CD8-positive, alpha-beta memory T cell (primary cell): ENCODE data around the gene INO80. TPM values are rescaled to one million over a fixed set of nuclear protein-coding genes. Genes with fewer than 3 reads are reported as not detected.
A peak's percentile ranks its signal among the peaks of the same experiment; 100 is the strongest.

Source experiments
- CTCF ChIA-PET: fragments of 350-600 bp; sonication (Branson Sonifier 250); formaldehyde crosslinking; loops from one replicate; lab custom pipeline; 2021; ENCODE audit warnings: antibody characterized with exemption; lab: Charles Lee
- POLR2A ChIA-PET: fragments of 350-600 bp; sonication (Branson Sonifier 250); formaldehyde crosslinking; loops from one replicate; lab custom pipeline; 2021; ENCODE audit warnings: antibody characterized with exemption; lab: Charles Lee
- DNase-seq, 5 donors: peaks; one replicate each; pipeline versions ENCODE4 v3.0.0 to v3.0.0-alpha.2; 2020 to 2022; ENCODE audit warnings: mixed read lengths in 1 of 5
- H3K27ac ChIP-seq: one replicate; pipeline ENCODE4 v1.7.0; 2013; ENCODE audit warnings: low read depth, mild to moderate bottlenecking, low read length, moderate library complexity
- H3K27me3 ChIP-seq: 2 replicates; pipeline ENCODE4 v1.7.0; 2013; ENCODE audit warnings: low read length, mild to moderate bottlenecking; ENCODE audit not compliant: insufficient read depth, poor library complexity, severe bottlenecking
- H3K36me3 ChIP-seq: 2 replicates; pipeline ENCODE4 v1.7.0; 2013; ENCODE audit warnings: mild to moderate bottlenecking, low read length, moderate library complexity; ENCODE audit not compliant: insufficient read depth
- H3K4me1 ChIP-seq: 2 replicates; pipeline ENCODE4 v1.7.0; 2013; ENCODE audit warnings: mild to moderate bottlenecking, low read length, moderate library complexity; ENCODE audit not compliant: insufficient read depth
- H3K4me3 ChIP-seq: 2 replicates; pipeline ENCODE4 v1.7.0; 2013; ENCODE audit warnings: mild to moderate bottlenecking, low read length
- H3K9me3 ChIP-seq: 2 replicates; pipeline ENCODE4 v1.7.0; 2013; ENCODE audit warnings: mild to moderate bottlenecking, low read length
- H3K27ac Mint-ChIP-seq, 8 donors: one replicate each; pipeline ENCODE4 v1.8.0; 2020 to 2021; ENCODE audit warnings: mixed read lengths in 8 of 8, mild to moderate bottlenecking in 6 of 8, inconsistent platforms in 3 of 8, moderate library complexity in 3 of 8
- H3K27me3 Mint-ChIP-seq, 2 donors: one replicate each; pipeline ENCODE4 v1.8.0; 2020 to 2021; ENCODE audit warnings: mixed read lengths in 2 of 2, mild to moderate bottlenecking in 1 of 2, moderate library complexity in 1 of 2
- H3K36me3 Mint-ChIP-seq, 3 donors: one replicate each; pipeline ENCODE4 v1.8.0; 2020 to 2021; ENCODE audit warnings: mixed read lengths in 3 of 3, inconsistent platforms in 1 of 3, mild to moderate bottlenecking in 1 of 3
- H3K4me1 Mint-ChIP-seq, 3 donors: one replicate each; pipeline ENCODE4 v1.8.0; 2020 to 2021; ENCODE audit warnings: mixed read lengths in 3 of 3, inconsistent platforms in 1 of 3, mild to moderate bottlenecking in 1 of 3
- H3K4me3 Mint-ChIP-seq, 7 donors: one replicate each; pipeline ENCODE4 v1.8.0; 2020 to 2021; ENCODE audit warnings: mixed read lengths in 7 of 7, mild to moderate bottlenecking in 6 of 7, moderate library complexity in 4 of 7, inconsistent platforms in 2 of 7
- H3K9me3 Mint-ChIP-seq, 5 donors: one replicate each; pipeline ENCODE4 v1.8.0; 2020 to 2022; ENCODE audit warnings: mixed read lengths in 5 of 5, mild to moderate bottlenecking in 3 of 5, moderate library complexity in 2 of 5, inconsistent platforms in 1 of 5
- polyA plus RNA-seq: library from polyadenylated mRNA; unstranded; fragments of 300-500 nt; fragmentation: Illumina TruSeq; gene quantifications from one replicate; pipeline ENCODE4 v1.2.3, GENCODE V29; 2021
- total RNA-seq, 2 experiments: library from RNA; stranded (reverse); gene quantifications; one replicate each; pipeline ENCODE4 v1.2.3, GENCODE V29; 2021

Gene INO80
- total and polyA plus RNA-seq, 3 experiments from 2014 or later = 7.2 to 29.2 (median 26.3) TPM

GRCh38 chr15:40959331-40960141 lies 156.5 kb downstream of the INO80 start:
- Mint-ChIP-seq H3K36me3 (no peaks in the 10 kb centered on the region), H3K4me1 (no peaks in the 10 kb centered on the region), H3K27me3 (peaks cover 6 to 21% of the 10 kb centered on the region in 2 donors), H3K9me3 (no peaks in the 10 kb centered on the region), H3K4me3 (no peak overlapping the region), H3K27ac (peak overlapping the region in 1 of 8 donors; percentile 91)
- Histone ChIP-seq H3K27ac (no peak overlapping the region), H3K4me3 (no peak overlapping the region), H3K9me3 (no peaks in the 10 kb centered on the region), H3K27me3 (no peaks in the 10 kb centered on the region), H3K4me1 (no peaks in the 10 kb centered on the region), H3K36me3 (no peaks in the 10 kb centered on the region)
- DNase-seq = no peak
- POLR2A ChIA-PET = no interaction called here
- CTCF ChIA-PET = no interaction called here

- Histone ChIP-seq H3K4me3 (no peak overlapping the region), H3K36me3 (no peaks in the 10 kb centered on the region), H3K27ac (no peak overlapping the region), H3K9me3 (no peaks in the 10 kb centered on the region), H3K4me1 (peaks cover 6% of the 10 kb centered on the region), H3K27me3 (no peaks in the 10 kb centered on the region)
- Mint-ChIP-seq H3K27ac (peak overlapping the region in 2 of 8 donors; percentile 42 to 48), H3K9me3 (no peaks in the 10 kb centered on the region), H3K27me3 (peaks cover 6 to 19% of the 10 kb centered on the region in 2 donors), H3K4me1 (peaks cover 4 to 7% (median 7%) of the 10 kb centered on the region in 3 donors), H3K36me3 (no peaks in the 10 kb centered on the region), H3K4me3 (no peak overlapping the region)
- DNase-seq = no peak
- POLR2A ChIA-PET = no interaction called here
- CTCF ChIA-PET = interaction anchor here (1.7 kb wide), 1 partner anchor 17 kb away, joined by 4 read pairs; no protein-coding TSS in a partner anchor
These were observed 157.4 kb downstream of the INO80 start for GRCh38 chr15:40958723-40959122.

- Mint-ChIP-seq H3K9me3 (no peaks in the 10 kb centered on the region), H3K36me3 (peaks cover 0 to 2% (median 0%) of the 10 kb centered on the region in 3 donors), H3K27ac (no peak overlapping the region), H3K4me3 (no peak overlapping the region), H3K4me1 (peaks cover 6 to 11% (median 11%) of the 10 kb centered on the region in 3 donors), H3K27me3 (peaks cover 7 to 17% of the 10 kb centered on the region in 2 donors)
- H3K4me1 ChIP-seq = peaks cover 8% of the 10 kb centered on the region
- ChIA-PET POLR2A (no interaction called here), CTCF (interaction anchor here (1.7 kb wide), 1 partner anchor 16 kb away, joined by 4 read pairs; no protein-coding TSS in a partner anchor)
- DNase-seq = no peak
- no peaks in the 10 kb centered on the region for H3K36me3 ChIP-seq
- no peaks in the 10 kb centered on the region for H3K27me3 ChIP-seq
- no peak overlapping the region for H3K4me3 ChIP-seq
- H3K9me3 ChIP-seq = no peaks in the 10 kb centered on the region
- no peak overlapping the region for H3K27ac ChIP-seq
These were observed 157.9 kb downstream of the INO80 start for GRCh38 chr15:40958146-40958545.

- Mint-ChIP-seq H3K36me3 (peaks cover 0 to 3% (median 0%) of the 10 kb centered on the region in 3 donors), H3K4me3 (no peak overlapping the region)
These were observed 158.5 kb downstream of the INO80 start for GRCh38 chr15:40957581-40958051.

GRCh38 chr15:40957041-40957555 lies 159.0 kb downstream of the INO80 start:
- H3K4me3 ChIP-seq = no peak overlapping the region
- Mint-ChIP-seq H3K27me3 (peaks cover 8 to 9% of the 10 kb centered on the region in 2 donors), H3K4me1 (peaks cover 11 to 17% (median 12%) of the 10 kb centered on the region in 3 donors), H3K36me3 (peaks cover 0 to 3% (median 0%) of the 10 kb centered on the region in 3 donors), H3K9me3 (no peaks in the 10 kb centered on the region), H3K4me3 (no peak overlapping the region), H3K27ac (no peak overlapping the region)
- CTCF ChIA-PET = interaction anchor here (1.7 kb wide), 1 partner anchor 15 kb away, joined by 4 read pairs; no protein-coding TSS in a partner anchor
- H3K9me3 ChIP-seq = no peaks in the 10 kb centered on the region
- POLR2A ChIA-PET = no interaction called here
- peaks cover 15% of the 10 kb centered on the region for H3K4me1 ChIP-seq
- H3K27me3 ChIP-seq = no peaks in the 10 kb centered on the region
- no peak for DNase-seq
- no peak overlapping the region for H3K27ac ChIP-seq
- no peaks in the 10 kb centered on the region for H3K36me3 ChIP-seq

More at GRCh38 chr15:40957581-40958051, 158.5 kb downstream of the INO80 start:
- no peak overlapping the region for H3K4me3 ChIP-seq
- H3K9me3 ChIP-seq = no peaks in the 10 kb centered on the region
- POLR2A ChIA-PET = no interaction called here
- DNase-seq = no peak
- peaks cover 10% of the 10 kb centered on the region for H3K4me1 ChIP-seq
- H3K27me3 Mint-ChIP-seq = peaks cover 8 to 14% of the 10 kb centered on the region in 2 donors
- no peaks in the 10 kb centered on the region for H3K9me3 Mint-ChIP-seq
- H3K36me3 ChIP-seq = no peaks in the 10 kb centered on the region
- no peak overlapping the region for H3K27ac Mint-ChIP-seq
- peaks cover 9 to 15% (median 12%) of the 10 kb centered on the region in 3 donors for H3K4me1 Mint-ChIP-seq
- H3K27ac ChIP-seq = no peak overlapping the region
- H3K27me3 ChIP-seq = no peaks in the 10 kb centered on the region
- CTCF ChIA-PET = interaction anchor here (1.7 kb wide), 1 partner anchor 15 kb away, joined by 4 read pairs; no protein-coding TSS in a partner anchor

GRCh38 chr15:40956541-40956982 lies 159.5 kb downstream of the INO80 start:
- no peak for DNase-seq
- H3K36me3 ChIP-seq = no peaks in the 10 kb centered on the region
- Mint-ChIP-seq H3K4me3 (peak overlapping the region in 2 of 7 donors; percentile 1 to 72), H3K4me1 (peaks cover 11 to 20% (median 12%) of the 10 kb centered on the region in 3 donors), H3K36me3 (peaks cover 0 to 3% (median 0%) of the 10 kb centered on the region in 3 donors), H3K9me3 (no peaks in the 10 kb centered on the region), H3K27me3 (peaks cover 8 to 9% of the 10 kb centered on the region in 2 donors), H3K27ac (peak overlapping the region in 1 of 8 donors; percentile 4)
- H3K27ac ChIP-seq = no peak overlapping the region
- no peak overlapping the region for H3K4me3 ChIP-seq
- ChIA-PET POLR2A (no interaction called here), CTCF (no interaction called here)
- H3K9me3 ChIP-seq = no peaks in the 10 kb centered on the region
- peaks cover 16% of the 10 kb centered on the region for H3K4me1 ChIP-seq
- H3K27me3 ChIP-seq = no peaks in the 10 kb centered on the region

- ChIA-PET POLR2A (no interaction called here), CTCF (interaction anchor here (2.4 kb wide), 1 partner anchor 14 kb away, joined by 14 read pairs; no protein-coding TSS in a partner anchor)
- Histone ChIP-seq H3K9me3 (no peaks in the 10 kb centered on the region), H3K27ac (no peak overlapping the region), H3K27me3 (no peaks in the 10 kb centered on the region), H3K4me1 (peaks cover 16% of the 10 kb centered on the region), H3K36me3 (no peaks in the 10 kb centered on the region), H3K4me3 (no peak overlapping the region)
- Mint-ChIP-seq H3K9me3 (no peaks in the 10 kb centered on the region), H3K4me1 (peaks cover 11 to 20% (median 12%) of the 10 kb centered on the region in 3 donors), H3K4me3 (peak overlapping the region in 3 of 7 donors; percentile 1 to 72 (median 43)), H3K36me3 (peaks cover 0 to 3% (median 0%) of the 10 kb centered on the region in 3 donors), H3K27ac (peak overlapping the region in 2 of 8 donors; percentile 4 to 55), H3K27me3 (peaks cover 8 to 10% of the 10 kb centered on the region in 2 donors)
- no peak for DNase-seq
These were observed 160.0 kb downstream of the INO80 start for GRCh38 chr15:40955930-40956540.
